ENCODE results near the gene C19orf85. TPM values are rescaled to one million over a fixed set of nuclear protein-coding genes. Genes with fewer than 3 reads are reported as not detected.

Gene C19orf85
- total RNA-seq, 4 donors from 2014 or later = not detected

- H3K4me3 ChIP-seq = peak within 1 kb of the TSS; percentile 86 to 92
- peaks cover 0 to 5% of the 10 kb centered on the region in 2 donors for H3K4me1 ChIP-seq
- H3K27me3 ChIP-seq = no peaks in the 10 kb centered on the region
Measured at GRCh38 chr19:55461259-55461973, 3.1 kb downstream of the C19orf85 start, which contains the start of gene ISOC2. TSS of gene ISOC2 (minus strand) at chr19:55461642. CDS start at chr19:55456486, 5,156 bp downstream.

GRCh38 chr19:55460670-55461258, 3.8 kb downstream of the C19orf85 start:
- H3K27me3 ChIP-seq = no peaks in the 10 kb centered on the region
- peak; percentile 87 to 90 for DNase-seq
- H3K36me3 ChIP-seq = no peaks in the 10 kb centered on the region
- H3K27ac ChIP-seq = peak overlapping the region; percentile 80 to 94
- no peaks in the 10 kb centered on the region for H3K9me3 ChIP-seq
- intact Hi-C loops (cut with DNase I; ENCODE audit: low total_unique reads) = no loop called here
- no peak for TF ChIP-seq CTCF (IDR thresholded peaks at IDR 0.05)
- TF ChIP-seq POLR2A (IDR thresholded peaks at IDR 0.05) = no peak
- H3K4me3 ChIP-seq = peak overlapping the region; percentile 86 to 92
- peaks cover 0 to 5% of the 10 kb centered on the region in 2 donors for H3K4me1 ChIP-seq

More at GRCh38 chr19:55461259-55461973, 3.1 kb downstream of the C19orf85 start, which contains the start of gene ISOC2:
- Histone ChIP-seq H3K27ac (peak within 1 kb of the TSS; percentile 80 to 94), H3K9me3 (no peaks in the 10 kb centered on the region), H3K36me3 (no peaks in the 10 kb centered on the region)
- intact Hi-C loops (cut with DNase I; ENCODE audit: low total_unique reads) = no loop called here
- TF ChIP-seq CTCF (IDR thresholded peaks at IDR 0.05) = peak in 1 of 4 experiments; percentile 1
- peak in 1 of 2 donors; percentile 52 for TF ChIP-seq POLR2A (IDR thresholded peaks at IDR 0.05)
- peak; percentile 100 for DNase-seq

- H3K9me3 ChIP-seq = no peaks in the 10 kb centered on the region
- H3K27me3 ChIP-seq = no peaks in the 10 kb centered on the region
- TF ChIP-seq POLR2A (IDR thresholded peaks at IDR 0.05) (no peak), CTCF (IDR thresholded peaks at IDR 0.05) (no peak)
- H3K4me3 ChIP-seq = peak overlapping the region; percentile 86 to 92
- DNase-seq = no peak
- peaks cover 0 to 5% of the 10 kb centered on the region in 2 donors for H3K4me1 ChIP-seq
- peak overlapping the region; percentile 80 to 94 for H3K27ac ChIP-seq
- H3K36me3 ChIP-seq = no peaks in the 10 kb centered on the region
- intact Hi-C loops (cut with DNase I; ENCODE audit: low total_unique reads) = loop anchor here (10.0 kb wide), 1 partner anchor 175 kb away; the partner anchor contains the start of genes BRSK1 and HSPBP1
Measured at GRCh38 chr19:55459950-55460657, 4.4 kb downstream of the C19orf85 start.

- intact Hi-C loops (cut with DNase I; ENCODE audit: low total_unique reads) = loop anchor here (10.0 kb wide), 1 partner anchor 175 kb away; the partner anchor contains the start of genes BRSK1 and HSPBP1
- Histone ChIP-seq H3K27ac (peak overlapping the region; percentile 80 to 94), H3K36me3 (no peaks in the 10 kb centered on the region), H3K4me3 (no peak overlapping the region), H3K4me1 (peaks cover 0 to 5% of the 10 kb centered on the region in 2 donors), H3K27me3 (no peaks in the 10 kb centered on the region), H3K9me3 (no peaks in the 10 kb centered on the region)
- peak in 1 of 2 donors; percentile 29 for DNase-seq
- TF ChIP-seq CTCF (IDR thresholded peaks at IDR 0.05) (no peak), POLR2A (IDR thresholded peaks at IDR 0.05) (no peak)
Measured at GRCh38 chr19:55459551-55459949, 5.0 kb downstream of the C19orf85 start.

Measured in uterus (tissue), 4 donors.